NCI-H524 treated with DMSO at 0.1 percent for 48 hours (cell line): Measurements from ENCODE around the gene ACTN2.
A peak's percentile ranks its signal among the peaks of the same experiment; 100 is the strongest.

Experiments used
- DNase-seq: peaks from one replicate; lab custom pipeline; 2025; lab: John Stamatoyannopoulos, UW

Gene ACTN2

DNA sequence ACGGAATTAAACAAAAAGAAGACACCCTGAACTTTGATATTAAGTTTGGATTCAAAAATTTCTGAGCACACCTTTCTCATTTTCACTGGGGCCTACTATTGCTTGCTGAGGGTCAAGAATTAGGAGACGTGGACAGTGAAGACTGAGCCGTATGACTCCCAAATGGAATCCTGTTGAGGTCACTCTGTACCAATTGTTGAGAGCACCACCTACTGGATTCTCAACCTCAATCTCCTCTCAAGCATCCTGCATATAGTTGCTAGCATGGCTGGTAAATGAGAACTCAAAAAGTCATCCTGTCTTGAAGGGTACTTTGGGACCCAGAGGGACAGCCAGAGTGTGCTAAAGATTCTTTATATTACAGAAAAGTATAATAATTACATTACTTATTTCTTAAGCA is 88.6 kb downstream of the ACTN2 start:
- no peak for DNase-seq

DNA sequence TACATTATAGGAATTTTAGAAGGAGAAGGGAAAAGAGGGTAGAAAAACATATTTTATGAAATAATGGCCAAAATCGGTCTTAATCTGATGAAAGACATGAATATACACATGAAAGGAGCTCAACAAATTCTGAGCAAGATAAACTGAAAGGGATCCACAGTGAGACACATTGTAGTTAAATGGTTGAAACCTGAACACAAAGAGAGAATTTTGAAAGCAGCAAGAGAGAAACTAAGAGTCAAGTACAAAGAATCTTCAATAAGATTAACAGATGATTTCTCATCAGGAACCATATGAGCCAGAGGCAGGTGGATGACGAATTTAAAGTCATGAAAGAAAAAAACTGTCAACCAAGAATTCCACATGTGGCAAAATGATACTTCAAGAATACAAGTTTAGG is 93.0 kb downstream of the ACTN2 start:
- DNase-seq: no peak

DNA sequence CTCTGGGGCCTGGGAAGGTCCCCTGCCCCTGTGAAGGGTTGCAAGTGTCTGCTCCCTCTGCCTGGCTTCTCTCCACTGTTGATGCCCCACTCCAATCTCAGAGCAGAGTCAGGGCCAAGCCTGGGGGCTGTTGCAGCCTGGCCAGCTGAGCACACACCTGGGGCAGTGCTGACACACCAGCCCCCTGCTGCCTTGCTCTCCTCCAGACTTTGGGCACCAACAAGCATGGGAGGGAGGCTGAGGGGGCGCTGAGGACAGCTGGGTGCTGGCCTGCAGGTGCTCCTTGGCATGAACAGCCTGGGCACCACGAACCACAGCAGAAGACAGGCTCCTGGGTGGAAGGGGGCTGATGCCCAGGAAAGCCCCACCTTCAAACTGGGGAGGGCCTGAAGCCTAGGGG is 99.2 kb downstream of the ACTN2 start:
- DNase-seq: no peak

DNA sequence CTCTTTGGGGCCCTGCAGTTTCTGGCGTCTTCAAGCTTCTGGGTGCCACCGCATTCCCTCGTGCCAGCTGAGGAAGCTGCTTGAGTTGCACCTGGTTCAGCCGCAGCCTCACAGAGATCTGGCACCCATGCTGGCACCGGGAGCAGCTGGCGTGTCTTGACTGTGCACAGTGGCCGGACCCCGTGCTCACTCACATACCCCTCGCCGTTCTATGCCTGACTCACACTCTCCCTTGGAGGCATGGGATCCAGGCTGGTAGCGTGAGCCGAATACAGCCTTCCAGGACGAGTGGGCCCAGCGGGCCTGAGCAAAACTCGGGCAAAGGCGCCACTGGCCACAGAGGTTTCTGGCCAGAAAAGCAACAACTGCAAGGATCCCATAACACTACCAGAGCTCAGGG is 100.2 kb downstream of the ACTN2 start:
- no peak for DNase-seq

DNA sequence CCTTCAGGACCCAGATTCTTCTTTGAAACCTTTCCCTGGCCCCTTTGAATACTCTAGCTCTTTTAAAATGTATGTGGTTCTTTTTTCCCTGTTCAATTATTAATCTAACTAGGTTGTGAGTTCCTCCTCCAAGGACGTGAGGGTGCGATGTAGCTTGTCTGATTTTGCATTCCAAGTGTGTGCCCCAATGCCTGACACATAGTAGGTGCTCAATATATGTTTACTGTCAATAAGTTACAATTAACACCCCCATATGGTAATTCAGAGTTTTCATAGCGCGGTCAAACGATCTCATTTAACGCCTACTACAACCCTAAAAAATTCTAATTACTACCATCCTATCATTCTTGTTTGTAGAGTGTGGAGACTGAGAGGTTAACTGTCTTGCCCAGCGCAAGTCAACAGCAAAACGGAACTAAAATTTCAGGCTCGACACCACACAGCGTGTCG is 108.3 kb downstream of the ACTN2 start:
- DNase-seq: no peak

DNA sequence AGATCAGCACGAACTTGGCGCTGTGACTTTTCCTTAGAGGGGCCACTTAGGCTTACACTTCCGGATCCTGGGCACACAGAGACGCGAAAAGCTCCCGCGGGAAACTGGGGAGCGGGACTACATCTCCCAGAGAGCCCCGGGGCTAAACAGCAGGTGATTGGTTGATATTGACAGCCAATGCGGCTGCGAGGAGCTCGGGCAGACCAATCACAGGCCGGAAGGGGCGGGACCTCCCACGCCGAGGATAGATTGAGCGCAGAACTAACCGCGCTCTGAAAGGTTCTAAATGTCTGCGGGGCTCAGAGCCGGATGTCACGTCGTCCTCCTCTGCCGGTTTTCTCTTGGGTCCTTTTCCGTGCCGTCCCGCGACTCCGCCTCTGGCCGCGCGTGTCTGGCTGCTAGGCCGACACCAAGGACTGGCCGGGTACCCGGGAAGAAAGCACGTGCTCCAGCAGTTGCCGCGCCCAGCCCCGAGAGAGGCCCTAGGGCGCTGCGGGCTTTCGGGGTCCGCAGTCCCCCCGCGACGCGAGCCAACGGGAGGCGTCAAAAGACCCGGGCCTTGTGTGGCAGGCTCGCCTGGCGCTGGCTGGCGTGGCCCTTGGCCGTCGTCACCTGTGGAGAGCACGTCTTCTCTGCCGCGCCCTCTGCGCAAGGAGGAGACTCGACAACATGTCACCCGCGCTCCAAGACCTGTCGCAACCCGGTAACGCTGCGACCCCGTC is 108.9 kb downstream of the ACTN2 start, which contains the start of gene MTR:
TSS of gene MTR (plus strand) at position 258 of the 722 bp plus-strand sequence. CDS start at position 670, 412 bp downstream.
- peak; percentile 93 for DNase-seq

DNA sequence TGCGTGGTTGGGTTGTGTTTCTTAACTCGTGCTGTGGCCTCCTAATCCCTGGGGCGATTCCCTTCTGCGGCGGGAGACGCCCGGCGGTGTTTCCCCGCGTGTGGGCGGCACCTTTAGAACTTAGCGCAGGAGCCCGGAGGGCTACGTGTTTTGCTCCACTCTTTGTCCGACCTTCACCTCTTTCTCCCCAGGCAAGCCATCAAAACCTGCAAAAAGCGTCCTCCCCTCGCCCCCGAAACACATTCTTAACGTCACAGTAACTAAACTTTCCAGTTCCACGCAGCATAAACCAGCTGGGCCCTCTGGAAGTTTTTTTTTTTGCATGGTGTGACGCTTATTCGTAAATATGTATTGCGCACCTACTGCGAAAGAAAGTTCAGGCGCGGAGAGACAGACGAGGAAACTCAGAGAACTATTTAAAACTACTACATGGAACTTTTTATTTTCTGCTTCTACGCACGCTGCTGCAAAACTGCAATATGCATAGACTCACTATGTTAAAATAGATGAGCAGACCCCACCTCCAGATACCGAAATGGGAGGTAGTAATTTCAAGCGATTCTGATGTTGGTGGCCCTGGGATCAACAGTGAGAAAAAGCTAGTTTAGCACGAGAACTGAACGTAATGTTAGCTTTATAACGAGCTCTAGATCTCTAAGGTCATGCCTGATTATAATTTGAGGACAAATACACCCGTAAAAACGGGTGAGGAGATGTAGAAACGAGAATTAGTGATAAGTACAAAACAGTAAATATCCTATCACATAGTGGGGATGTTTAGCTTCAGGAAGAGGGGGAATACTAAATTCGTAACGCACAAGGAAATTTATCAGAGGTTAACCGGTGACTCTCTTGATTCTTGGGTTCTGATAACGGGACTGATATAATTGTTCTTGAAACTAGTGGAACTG is 109.7 kb downstream of the ACTN2 start:
- no peak for DNase-seq

DNA sequence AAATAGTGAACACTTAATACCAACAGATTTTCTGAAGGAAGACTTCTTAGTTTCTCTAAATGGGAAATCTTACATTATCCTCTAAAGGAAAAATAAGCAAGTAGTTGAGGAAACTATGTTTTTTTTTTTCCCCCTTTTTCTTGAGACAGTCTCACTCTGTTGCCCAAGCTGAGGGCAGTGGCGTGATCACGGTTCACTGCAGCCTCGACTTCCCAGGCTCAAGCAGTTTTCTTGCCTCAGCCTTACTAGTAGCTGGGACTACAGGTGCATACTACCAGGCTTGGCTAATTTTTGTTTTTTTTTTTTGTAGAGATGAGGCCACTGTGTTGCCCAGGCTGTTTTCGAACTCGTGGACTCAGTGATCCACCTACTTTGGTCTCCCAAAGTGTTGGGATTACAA is 112.7 kb downstream of the ACTN2 start:
- no peak for DNase-seq

DNA sequence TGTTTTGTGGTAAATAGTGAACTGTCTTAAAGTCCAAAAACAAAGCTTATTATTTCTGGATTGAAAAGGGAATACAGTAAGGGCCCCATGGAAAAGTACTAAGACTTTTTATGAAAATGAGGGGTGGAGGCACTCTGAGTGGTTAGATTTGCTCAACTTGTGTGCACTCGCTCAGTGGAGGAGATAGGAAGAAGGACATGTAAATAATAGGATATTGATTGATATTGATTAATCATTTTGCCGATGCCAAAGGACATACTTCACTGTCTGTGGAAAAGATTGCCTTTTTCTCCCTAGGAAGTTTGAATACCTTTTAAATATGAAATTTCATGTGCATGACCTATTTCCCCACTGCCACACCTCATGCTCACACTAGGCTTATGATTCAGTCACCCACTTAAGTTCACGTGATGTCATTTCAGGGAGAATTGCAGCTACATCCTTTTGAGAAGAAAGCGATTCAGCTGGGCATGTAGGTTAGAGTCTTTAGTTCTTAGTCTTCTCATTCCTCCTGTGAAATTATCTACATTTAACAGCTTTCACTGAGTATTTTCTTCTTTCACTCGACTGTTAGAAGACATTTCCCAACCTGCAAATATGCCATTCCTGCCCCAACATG is 113.8 kb downstream of the ACTN2 start:
- no peak for DNase-seq

DNA sequence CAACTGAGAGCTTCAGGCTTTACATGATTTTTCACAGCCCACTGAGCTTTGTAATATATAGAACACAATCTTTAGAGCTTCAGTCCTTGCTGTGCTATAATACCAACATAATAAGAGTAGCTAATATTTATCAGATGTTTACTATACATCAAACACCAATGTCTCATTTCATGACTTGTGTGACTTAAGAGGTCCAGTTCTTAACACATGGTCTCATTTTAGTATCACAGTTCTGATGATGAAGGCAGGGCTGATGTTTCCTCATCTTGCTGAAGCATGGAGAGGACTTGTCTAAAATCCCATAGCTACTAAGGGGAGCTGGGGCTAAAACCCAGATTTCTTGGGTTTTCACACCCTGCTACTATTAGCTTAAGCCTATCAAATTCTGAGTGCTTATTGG is 114.3 kb downstream of the ACTN2 start:
- DNase-seq: no peak

DNA sequence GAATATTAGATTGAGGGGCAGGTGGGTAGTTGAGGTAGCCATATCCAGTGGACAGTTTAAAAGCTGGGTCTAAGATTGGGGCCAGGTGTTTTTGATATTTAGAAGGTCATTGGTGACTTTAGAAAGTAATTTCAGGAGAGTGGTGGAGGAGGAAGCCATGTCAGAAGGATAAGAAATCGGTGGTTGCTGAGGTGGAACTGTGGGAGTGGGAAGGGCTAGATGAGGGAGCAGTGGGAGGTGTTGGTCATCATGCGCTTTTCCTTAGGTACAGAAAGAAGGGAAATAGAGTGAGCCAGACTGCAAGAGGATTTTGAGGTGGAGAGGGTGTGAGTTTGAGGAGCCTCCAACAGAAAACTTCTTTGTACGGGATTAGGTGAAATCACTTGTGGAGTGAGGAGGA is 116.0 kb downstream of the ACTN2 start:
- no peak for DNase-seq

DNA sequence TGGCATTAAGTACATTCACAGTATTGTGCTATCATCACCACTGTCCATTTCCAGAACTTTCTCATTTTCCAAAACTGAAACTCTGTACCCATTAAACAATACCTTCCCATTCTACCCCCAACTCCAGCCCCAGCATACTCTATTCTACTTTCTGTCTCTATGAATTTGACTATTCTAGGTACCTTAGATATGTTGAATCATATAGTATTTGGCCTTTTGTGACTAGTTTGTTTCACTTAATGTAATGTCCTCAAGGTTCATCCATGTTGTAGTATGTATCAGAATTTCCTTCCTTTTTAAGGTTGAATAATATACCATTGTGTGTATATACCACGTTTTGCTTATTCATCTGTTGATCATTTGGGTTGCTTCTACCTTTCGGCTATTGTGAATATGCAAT is 120.3 kb downstream of the ACTN2 start:
- DNase-seq: no peak

DNA sequence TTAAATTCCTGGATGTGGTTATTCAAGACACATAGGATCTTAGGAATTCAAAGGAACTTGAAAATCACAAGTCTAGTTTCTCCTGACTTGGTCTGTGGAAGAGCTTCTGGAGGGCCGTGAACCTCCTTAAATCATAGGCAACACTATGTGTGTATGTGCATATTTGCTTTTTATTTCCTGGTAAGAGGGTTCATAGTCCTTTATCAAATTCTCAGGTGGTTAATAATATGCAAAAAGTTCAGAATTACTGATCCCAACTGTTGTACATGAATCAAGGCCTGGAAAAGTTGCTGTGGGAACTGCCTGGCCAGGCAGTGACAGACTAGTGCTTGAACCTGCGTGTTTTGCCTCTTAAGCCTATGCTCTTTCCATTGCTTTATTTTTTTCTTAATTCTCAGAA is 121.7 kb downstream of the ACTN2 start:
- no peak for DNase-seq

DNA sequence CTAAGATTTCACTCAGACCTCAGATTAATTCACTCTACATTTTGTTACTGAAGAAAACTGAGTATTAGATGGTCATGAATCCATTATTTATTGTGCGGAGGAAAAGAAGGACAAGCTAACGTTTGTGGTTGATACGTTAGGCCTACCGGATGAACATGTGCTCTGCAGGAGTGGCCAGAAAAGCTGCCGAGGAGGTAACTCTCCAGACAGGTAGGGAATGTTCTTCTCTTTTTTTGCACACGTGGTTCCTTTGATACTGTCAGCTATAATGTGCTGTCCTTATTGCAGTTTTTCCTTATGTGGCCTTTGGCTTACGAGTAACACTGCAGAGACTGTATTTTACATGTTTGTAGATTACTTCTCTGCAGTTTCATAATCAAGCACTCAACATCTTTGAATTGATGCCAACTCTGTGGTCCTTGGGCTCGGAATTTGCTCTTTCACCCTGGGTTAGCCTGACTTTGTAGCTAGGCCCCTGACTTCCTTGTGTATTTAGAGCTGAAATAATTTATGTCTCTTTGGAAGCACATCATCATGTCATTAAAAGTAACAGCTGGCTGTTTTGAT is 122.3 kb downstream of the ACTN2 start:
- DNase-seq: no peak

DNA sequence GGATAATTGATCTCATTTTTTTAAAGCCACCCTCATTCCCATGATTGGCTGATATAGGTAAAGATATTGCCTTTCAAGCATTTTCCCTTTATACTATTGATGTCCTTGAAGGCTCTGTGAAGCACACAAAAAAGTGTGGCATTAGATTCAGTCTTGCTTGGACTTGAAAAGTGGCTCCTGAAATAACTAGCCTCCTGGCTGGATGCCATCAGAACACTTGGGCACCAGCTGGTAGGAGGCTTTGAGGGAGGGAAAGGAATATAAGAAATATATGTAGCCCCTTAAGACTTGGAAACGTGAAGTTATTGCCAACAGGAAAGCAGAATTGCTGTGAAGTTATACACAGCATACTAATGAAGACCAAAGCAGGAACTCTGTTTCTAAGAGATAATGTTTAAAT is 122.8 kb downstream of the ACTN2 start:
- DNase-seq: peak; percentile 14

DNA sequence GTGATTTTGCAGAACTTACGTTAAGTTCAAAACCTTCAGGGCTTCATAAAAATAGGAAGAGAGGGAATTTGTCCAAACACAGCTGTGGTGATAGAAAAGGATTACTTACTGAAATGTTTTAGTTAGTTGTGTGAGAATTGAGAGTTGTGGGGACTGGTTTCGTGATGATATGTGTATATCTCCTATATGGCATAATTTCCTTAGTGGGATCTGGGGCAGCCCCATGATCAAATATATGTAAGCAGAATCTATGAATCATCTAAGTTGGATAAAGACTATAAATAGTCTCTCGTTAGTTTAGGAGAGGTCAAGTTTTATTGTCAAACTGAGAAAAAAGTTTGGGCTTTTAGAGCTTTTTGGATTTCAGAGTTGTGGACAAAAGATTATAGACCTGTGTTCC is 123.7 kb downstream of the ACTN2 start:
- no peak for DNase-seq

DNA sequence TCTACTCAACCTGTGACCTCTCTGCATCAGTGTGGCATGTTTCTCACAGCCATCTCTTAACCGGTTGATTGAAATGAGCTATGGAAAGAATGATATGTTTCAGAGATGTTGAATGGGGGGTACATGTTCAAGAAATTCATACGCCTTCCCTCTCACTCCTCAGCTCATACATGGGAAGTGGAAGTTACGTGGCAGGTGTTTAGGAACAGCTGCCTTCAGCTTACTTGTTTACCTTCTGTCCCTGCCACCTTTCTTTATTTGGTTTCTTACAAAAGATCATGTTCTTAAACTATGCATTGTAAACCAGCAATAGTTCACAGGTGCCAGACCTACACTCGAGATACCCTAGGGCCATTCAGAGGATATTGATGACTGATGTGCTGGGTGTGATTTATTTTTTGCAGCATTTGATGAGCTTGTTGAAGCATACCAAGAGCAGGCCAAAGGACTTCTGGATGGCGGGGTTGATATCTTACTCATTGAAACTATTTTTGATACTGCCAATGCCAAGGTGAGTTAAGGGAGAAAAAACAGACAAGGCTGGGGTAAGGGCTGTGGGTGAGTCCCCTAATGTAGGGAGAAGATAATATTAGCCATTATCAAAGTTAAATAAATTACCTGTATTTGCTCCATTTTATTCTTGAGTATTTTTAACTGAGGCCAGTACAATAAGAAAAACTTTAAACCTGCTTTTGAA is 126.2 kb downstream of the ACTN2 start:
- DNase-seq: no peak
